Activated CD4-positive, alpha-beta T cell treated with anti-CD3 and anti-CD28 coated beads, Interleukin-2, amount 50 U/mL, for 24 hours (primary cell): ENCODE results near the gene KAZN.
"Not testable (repeated sequence)": the region's sequence is repeated elsewhere in the genome, so short reads cannot be mapped to it uniquely, and the experiment has no call there.

ENCODE experiments used
- DNase-seq, 2 donors: peaks; one replicate each; pipeline ENCODE4 v3.0.0-alpha.2; 2020; ENCODE audit warnings: low read depth in 1 of 2, low spot score in 1 of 2

Gene KAZN

GRCh38 chr1:15123925-15124324 lies 525.4 kb downstream of the KAZN start:
- DNase-seq: no peak

- DNase-seq: no peak
Observed at GRCh38 chr1:15124362-15125100, 526.0 kb downstream of the KAZN start.

- no peak for DNase-seq
Observed at GRCh38 chr1:15125101-15125745, 526.7 kb downstream of the KAZN start.

GRCh38 chr1:15128077-15128476 lies 529.6 kb downstream of the KAZN start:
- DNase-seq: no peak

GRCh38 chr1:15128520-15129313 lies 530.2 kb downstream of the KAZN start:
- peak; percentile 67 to 72 for DNase-seq

GRCh38 chr1:15129944-15130343 lies 531.5 kb downstream of the KAZN start:
- no peak for DNase-seq

- DNase-seq: no peak
Observed at GRCh38 chr1:15130607-15131006, 532.1 kb downstream of the KAZN start.

GRCh38 chr1:15132965-15133364 lies 534.5 kb downstream of the KAZN start:
- DNase-seq: no peak

- no peak for DNase-seq
Observed at GRCh38 chr1:15134285-15134684, 535.8 kb downstream of the KAZN start.

GRCh38 chr1:15135604-15136003 lies 537.1 kb downstream of the KAZN start:
- DNase-seq: not testable (repeated sequence)

GRCh38 chr1:15137809-15138208 lies 539.3 kb downstream of the KAZN start:
- no peak for DNase-seq

- DNase-seq: no peak
Observed at GRCh38 chr1:15139654-15140350, 541.3 kb downstream of the KAZN start.

- no peak for DNase-seq
Observed at GRCh38 chr1:15141935-15142539, 543.6 kb downstream of the KAZN start.

GRCh38 chr1:15145327-15145726 lies 546.8 kb downstream of the KAZN start:
- DNase-seq: no peak

GRCh38 chr1:15146142-15146680 lies 547.7 kb downstream of the KAZN start:
- no peak for DNase-seq

- no peak for DNase-seq
Observed at GRCh38 chr1:15146971-15147376, 548.5 kb downstream of the KAZN start.

GRCh38 chr1:15148004-15148403 lies 549.5 kb downstream of the KAZN start:
- no peak for DNase-seq

- no peak for DNase-seq
Observed at GRCh38 chr1:15148475-15148874, 550.0 kb downstream of the KAZN start.

GRCh38 chr1:15148941-15149340 lies 550.5 kb downstream of the KAZN start:
- no peak for DNase-seq

GRCh38 chr1:15150376-15150775 lies 551.9 kb downstream of the KAZN start:
- DNase-seq: no peak

- no peak for DNase-seq
Observed at GRCh38 chr1:15151377-15151806, 552.9 kb downstream of the KAZN start.
